Activated T-cell treated with anti-CD3 and anti-CD28 coated beads for 1 hour (primary cell): Measurements from ENCODE around the gene EFCC1.

Experiments
- DNase-seq: peaks from one replicate; pipeline ENCODE4 v3.0.0-alpha.2; 2020; ENCODE audit warnings: low read depth

The EFCC1 gene

GRCh38 chr3:129033151-129033550 is 32.0 kb downstream of the EFCC1 start:
- no peak for DNase-seq

GRCh38 chr3:129033633-129034321 is 32.7 kb downstream of the EFCC1 start:
- no peak for DNase-seq

- no peak for DNase-seq
These were observed 33.5 kb downstream of the EFCC1 start for GRCh38 chr3:129034642-129035041.

GRCh38 chr3:129035360-129036221 is 34.5 kb downstream of the EFCC1 start:
- DNase-seq = no peak

- no peak for DNase-seq
These were observed 35.4 kb downstream of the EFCC1 start for GRCh38 chr3:129036222-129037092.

- no peak for DNase-seq
These were observed 36.0 kb downstream of the EFCC1 start for GRCh38 chr3:129037093-129037419.

GRCh38 chr3:129038121-129038855 is 37.2 kb downstream of the EFCC1 start:
- DNase-seq = no peak

- no peak for DNase-seq
These were observed 38.4 kb downstream of the EFCC1 start for GRCh38 chr3:129039271-129040038.

- no peak for DNase-seq
These were observed 38.9 kb downstream of the EFCC1 start for GRCh38 chr3:129040039-129040336.

GRCh38 chr3:129040579-129041300 is 39.6 kb downstream of the EFCC1 start:
- no peak for DNase-seq

GRCh38 chr3:129045675-129046036 is 44.6 kb downstream of the EFCC1 start:
- no peak for DNase-seq

- DNase-seq = no peak
These were observed 45.1 kb downstream of the EFCC1 start for GRCh38 chr3:129046037-129046731.

- no peak for DNase-seq
These were observed 45.8 kb downstream of the EFCC1 start for GRCh38 chr3:129046732-129047552.

GRCh38 chr3:129047553-129047839 is 46.4 kb downstream of the EFCC1 start:
- DNase-seq = no peak

- no peak for DNase-seq
These were observed 49.6 kb downstream of the EFCC1 start for GRCh38 chr3:129050556-129051295.

GRCh38 chr3:129051871-129052340 is 50.8 kb downstream of the EFCC1 start:
- no peak for DNase-seq

GRCh38 chr3:129052675-129053074 is 51.6 kb downstream of the EFCC1 start:
- no peak for DNase-seq

GRCh38 chr3:129054605-129055104 is 53.6 kb downstream of the EFCC1 start:
- no peak for DNase-seq
